ENCODE data around the gene LGALSL. TPM values are rescaled to one million over a fixed set of nuclear protein-coding genes. Genes with fewer than 3 reads are reported as not detected.

LGALSL gene
- total RNA-seq (under 1 TPM in 1 of 2 experiments, not detected in 1; 0.29 TPM), polyA plus RNA-seq (under 1 TPM; 0.26 to 0.63 TPM)

GRCh38 chr2:64453770-64454385 lies at the start of gene LGALSL:
Gene LGALSL (plus strand): TSS chr2:64454162. CDS start chr2:64454546, 384 bp downstream.
- H3K27me3 ChIP-seq (ENCODE audit: insufficient read depth, low read length) = no peaks in the 10 kb centered on the region
- ChIA-PET CTCF (ENCODE audit: partially characterized antibody) (no interaction called here), POLR2A (ENCODE audit: partially characterized antibody) (no interaction called here)
- peaks cover 0 to 1% of the 10 kb centered on the region in 2 donors for H3K36me3 Mint-ChIP-seq
- H3K4me3 Mint-ChIP-seq = peak within 1 kb of the TSS; percentile 88 to 95 (median 94)
- peak in 4 of 5 donors; percentile 1 to 47 (median 6) for DNase-seq
- peaks cover 9% of the 10 kb centered on the region for H3K4me1 ChIP-seq (ENCODE audit: insufficient read depth, low read length)
- no peaks in the 10 kb centered on the region for H3K9me3 ChIP-seq (ENCODE audit: control insufficient read depth in 1 of 2, low read length in 2 of 2)
- no peaks in the 10 kb centered on the region for H3K36me3 ChIP-seq (ENCODE audit: insufficient read depth, low read length)
- intact Hi-C loops (cut with micrococcal nuclease) = no loop called here
- H3K27ac ChIP-seq (ENCODE audit: low read depth, low read length) = no peak within 1 kb of the TSS
- H3K4me3 ChIP-seq (ENCODE audit: low read length in 2 of 2) = peak within 1 kb of the TSS in 1 of 2 donors; percentile 38
- peaks cover 4 to 13% (median 5%) of the 10 kb centered on the region in 4 donors for H3K4me1 Mint-ChIP-seq
- H3K27ac Mint-ChIP-seq = peak within 1 kb of the TSS; percentile 17 to 88 (median 57)
- peaks cover 0 to 5% of the 10 kb centered on the region in 2 donors for H3K27me3 Mint-ChIP-seq
- no peaks in the 10 kb centered on the region for H3K9me3 Mint-ChIP-seq

GRCh38 chr2:64404743-64405142 lies 49.2 kb upstream of the LGALSL start:
- Mint-ChIP-seq H3K36me3 (no peaks in the 10 kb centered on the region), H3K9me3 (peaks cover 0 to 2% (median 0%) of the 10 kb centered on the region in 8 donors), H3K4me1 (no peaks in the 10 kb centered on the region), H3K27me3 (peaks cover 0 to 2% of the 10 kb centered on the region in 2 donors), H3K4me3 (no peak overlapping the region), H3K27ac (no peak overlapping the region)
- no peak for DNase-seq
- intact Hi-C loops (cut with micrococcal nuclease) = no loop called here
- ChIA-PET POLR2A (ENCODE audit: partially characterized antibody) (no interaction called here), CTCF (ENCODE audit: partially characterized antibody) (no interaction called here)
- Histone ChIP-seq H3K4me1 (ENCODE audit: insufficient read depth, low read length) (no peaks in the 10 kb centered on the region), H3K4me3 (ENCODE audit: low read length in 2 of 2) (no peak overlapping the region), H3K9me3 (ENCODE audit: control insufficient read depth in 1 of 2, low read length in 2 of 2) (no peaks in the 10 kb centered on the region), H3K27me3 (ENCODE audit: insufficient read depth, low read length) (no peaks in the 10 kb centered on the region), H3K27ac (ENCODE audit: low read depth, low read length) (no peak overlapping the region), H3K36me3 (ENCODE audit: insufficient read depth, low read length) (no peaks in the 10 kb centered on the region)

DNA sequence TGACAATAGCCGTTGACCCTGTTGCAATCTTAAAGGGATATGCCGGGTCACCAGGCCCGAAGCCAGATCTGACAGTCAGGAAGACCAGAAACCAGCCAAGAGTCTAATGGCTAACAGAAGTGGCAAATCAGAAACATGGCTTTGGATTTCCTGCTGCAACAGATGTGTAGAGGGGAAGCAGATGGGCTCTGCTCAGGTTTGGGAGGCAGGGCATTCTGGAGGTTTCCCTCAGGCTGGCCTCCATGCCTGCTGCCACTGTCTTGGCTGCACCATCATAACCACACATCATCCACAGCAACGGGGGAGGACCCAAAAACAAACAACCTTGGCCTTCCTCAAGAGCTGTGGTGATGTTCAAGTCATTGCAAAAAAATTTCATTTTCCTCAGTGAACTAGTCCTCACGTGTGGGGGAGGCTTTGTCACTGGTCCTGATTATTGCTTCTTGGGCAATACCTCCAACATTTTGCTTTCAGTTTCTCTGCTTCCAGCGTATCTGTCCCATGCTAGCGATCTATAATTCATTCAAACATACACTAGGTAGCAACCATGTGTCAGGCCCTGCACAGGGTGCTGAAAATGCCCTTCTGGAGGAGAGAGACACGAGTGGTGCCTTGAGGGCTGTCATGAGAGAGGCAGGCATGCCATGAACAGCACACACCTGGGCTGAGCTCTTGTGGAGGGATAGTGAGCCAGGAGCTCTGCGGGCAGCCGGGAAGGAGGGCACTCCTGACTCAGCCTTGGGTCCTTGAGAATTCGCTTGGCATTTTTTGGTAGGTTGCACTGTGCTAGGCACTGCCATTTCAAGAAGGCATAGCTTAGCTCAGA lies 48.2 kb upstream of the LGALSL start:
- H3K4me3 ChIP-seq (ENCODE audit: low read length in 2 of 2) = no peak overlapping the region
- H3K27ac Mint-ChIP-seq = no peak overlapping the region
- H3K36me3 ChIP-seq (ENCODE audit: insufficient read depth, low read length) = no peaks in the 10 kb centered on the region
- no peaks in the 10 kb centered on the region for H3K4me1 ChIP-seq (ENCODE audit: insufficient read depth, low read length)
- no peak for DNase-seq
- no peak overlapping the region for H3K4me3 Mint-ChIP-seq
- H3K36me3 Mint-ChIP-seq = no peaks in the 10 kb centered on the region
- no peak overlapping the region for H3K27ac ChIP-seq (ENCODE audit: low read depth, low read length)
- H3K27me3 Mint-ChIP-seq = peaks cover 0 to 2% of the 10 kb centered on the region in 2 donors
- H3K4me1 Mint-ChIP-seq = no peaks in the 10 kb centered on the region
- intact Hi-C loops (cut with micrococcal nuclease) = no loop called here
- POLR2A ChIA-PET (ENCODE audit: partially characterized antibody) = no interaction called here
- H3K9me3 ChIP-seq (ENCODE audit: control insufficient read depth in 1 of 2, low read length in 2 of 2) = no peaks in the 10 kb centered on the region
- H3K9me3 Mint-ChIP-seq = peaks cover 0 to 2% (median 0%) of the 10 kb centered on the region in 8 donors
- CTCF ChIA-PET (ENCODE audit: partially characterized antibody) = no interaction called here
- no peaks in the 10 kb centered on the region for H3K27me3 ChIP-seq (ENCODE audit: insufficient read depth, low read length)

DNA sequence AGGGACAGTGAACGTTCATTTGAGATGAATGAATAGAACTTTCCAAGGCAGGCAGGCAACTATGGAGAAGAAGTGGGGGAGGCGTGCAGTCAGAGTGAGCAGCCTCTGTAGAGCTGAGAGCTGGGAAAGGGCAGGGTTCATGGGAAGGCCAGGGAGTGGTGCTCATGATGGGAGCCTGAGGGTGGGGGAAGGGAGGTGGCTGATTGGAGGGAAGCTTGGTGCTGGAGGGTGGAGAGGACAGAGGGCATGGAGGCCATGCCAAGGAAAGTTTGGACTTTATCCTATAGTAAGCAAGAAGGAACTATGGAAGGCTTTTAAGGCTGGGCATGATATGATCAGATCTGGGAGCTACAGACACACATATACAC lies 47.6 kb upstream of the LGALSL start:
- Histone ChIP-seq H3K9me3 (ENCODE audit: control insufficient read depth in 1 of 2, low read length in 2 of 2) (no peaks in the 10 kb centered on the region), H3K4me3 (ENCODE audit: low read length in 2 of 2) (no peak overlapping the region), H3K36me3 (ENCODE audit: insufficient read depth, low read length) (no peaks in the 10 kb centered on the region), H3K4me1 (ENCODE audit: insufficient read depth, low read length) (no peaks in the 10 kb centered on the region), H3K27ac (ENCODE audit: low read depth, low read length) (no peak overlapping the region), H3K27me3 (ENCODE audit: insufficient read depth, low read length) (no peaks in the 10 kb centered on the region)
- H3K27me3 Mint-ChIP-seq = peaks cover 0 to 2% of the 10 kb centered on the region in 2 donors
- intact Hi-C loops (cut with micrococcal nuclease) = no loop called here
- no peak for DNase-seq
- peaks cover 0 to 2% (median 0%) of the 10 kb centered on the region in 8 donors for H3K9me3 Mint-ChIP-seq
- H3K4me1 Mint-ChIP-seq = no peaks in the 10 kb centered on the region
- H3K36me3 Mint-ChIP-seq = no peaks in the 10 kb centered on the region
- CTCF ChIA-PET (ENCODE audit: partially characterized antibody) = no interaction called here
- POLR2A ChIA-PET (ENCODE audit: partially characterized antibody) = no interaction called here
- H3K4me3 Mint-ChIP-seq = no peak overlapping the region
- H3K27ac Mint-ChIP-seq = no peak overlapping the region

DNA sequence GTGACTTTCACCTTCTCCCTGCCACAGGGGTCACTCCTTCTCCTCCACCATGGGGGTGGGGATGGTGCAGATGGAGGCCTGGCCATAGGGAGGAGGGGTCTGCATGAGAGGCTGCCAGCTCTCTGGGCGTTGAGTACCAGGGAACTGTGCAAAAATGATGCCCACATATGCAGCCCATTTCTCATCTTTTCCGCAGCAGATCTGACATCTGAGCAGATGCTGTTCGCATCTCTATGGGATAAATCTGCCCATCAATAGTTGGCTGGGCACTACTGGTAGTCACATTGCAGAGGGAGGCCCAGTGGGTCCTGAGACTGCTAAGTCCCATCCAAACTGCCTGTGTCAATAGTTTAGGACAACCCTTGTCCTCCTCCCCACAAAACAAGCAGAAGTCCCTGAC lies 45.9 kb upstream of the LGALSL start:
- H3K36me3 ChIP-seq (ENCODE audit: insufficient read depth, low read length) = no peaks in the 10 kb centered on the region
- Mint-ChIP-seq H3K9me3 (peaks cover 0 to 2% (median 0%) of the 10 kb centered on the region in 8 donors), H3K36me3 (no peaks in the 10 kb centered on the region), H3K27me3 (peaks cover 0 to 2% of the 10 kb centered on the region in 2 donors), H3K4me1 (no peaks in the 10 kb centered on the region), H3K4me3 (no peak overlapping the region), H3K27ac (no peak overlapping the region)
- intact Hi-C loops (cut with micrococcal nuclease) = no loop called here
- no peak for DNase-seq
- no peaks in the 10 kb centered on the region for H3K9me3 ChIP-seq (ENCODE audit: control insufficient read depth in 1 of 2, low read length in 2 of 2)
- POLR2A ChIA-PET (ENCODE audit: partially characterized antibody) = no interaction called here
- no peaks in the 10 kb centered on the region for H3K4me1 ChIP-seq (ENCODE audit: insufficient read depth, low read length)
- H3K27me3 ChIP-seq (ENCODE audit: insufficient read depth, low read length) = no peaks in the 10 kb centered on the region
- H3K4me3 ChIP-seq (ENCODE audit: low read length in 2 of 2) = no peak overlapping the region
- CTCF ChIA-PET (ENCODE audit: partially characterized antibody) = no interaction called here
- H3K27ac ChIP-seq (ENCODE audit: low read depth, low read length) = no peak overlapping the region

DNA sequence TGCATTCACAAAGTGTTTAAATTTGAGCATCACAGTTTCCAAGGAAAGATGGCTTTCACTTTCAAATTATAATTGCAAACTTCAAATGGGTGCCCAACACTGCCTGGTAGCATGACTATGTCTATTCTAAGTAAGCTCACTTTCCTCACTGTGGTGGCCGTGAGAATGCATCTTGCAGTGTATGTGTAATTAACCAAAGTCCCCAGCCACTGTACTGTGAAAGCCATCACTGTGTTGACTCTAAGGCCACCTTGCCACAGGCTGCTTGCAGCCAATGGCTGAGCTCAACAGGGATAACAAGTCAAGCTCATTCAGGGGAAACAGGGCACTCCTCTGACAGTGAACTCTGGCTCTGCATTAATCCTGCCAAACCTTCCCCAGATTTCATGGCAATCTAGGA lies 43.3 kb upstream of the LGALSL start:
- Histone ChIP-seq H3K9me3 (ENCODE audit: control insufficient read depth in 1 of 2, low read length in 2 of 2) (no peaks in the 10 kb centered on the region), H3K4me1 (ENCODE audit: insufficient read depth, low read length) (no peaks in the 10 kb centered on the region), H3K4me3 (ENCODE audit: low read length in 2 of 2) (no peak overlapping the region), H3K36me3 (ENCODE audit: insufficient read depth, low read length) (no peaks in the 10 kb centered on the region), H3K27ac (ENCODE audit: low read depth, low read length) (no peak overlapping the region), H3K27me3 (ENCODE audit: insufficient read depth, low read length) (no peaks in the 10 kb centered on the region)
- ChIA-PET CTCF (ENCODE audit: partially characterized antibody) (no interaction called here), POLR2A (ENCODE audit: partially characterized antibody) (no interaction called here)
- Mint-ChIP-seq H3K4me1 (no peaks in the 10 kb centered on the region), H3K4me3 (no peak overlapping the region), H3K27me3 (peaks cover 0 to 2% of the 10 kb centered on the region in 2 donors), H3K36me3 (no peaks in the 10 kb centered on the region), H3K9me3 (peaks cover 0 to 2% (median 0%) of the 10 kb centered on the region in 8 donors), H3K27ac (no peak overlapping the region)
- no peak for DNase-seq
- intact Hi-C loops (cut with micrococcal nuclease) = no loop called here

GRCh38 chr2:64412671-64413070 lies 41.3 kb upstream of the LGALSL start:
- H3K4me1 Mint-ChIP-seq = no peaks in the 10 kb centered on the region
- H3K36me3 Mint-ChIP-seq = no peaks in the 10 kb centered on the region
- H3K4me3 ChIP-seq (ENCODE audit: low read length in 2 of 2) = no peak overlapping the region
- H3K4me3 Mint-ChIP-seq = no peak overlapping the region
- no peak overlapping the region for H3K27ac Mint-ChIP-seq
- no peaks in the 10 kb centered on the region for H3K9me3 ChIP-seq (ENCODE audit: control insufficient read depth in 1 of 2, low read length in 2 of 2)
- H3K27ac ChIP-seq (ENCODE audit: low read depth, low read length) = no peak overlapping the region
- H3K4me1 ChIP-seq (ENCODE audit: insufficient read depth, low read length) = no peaks in the 10 kb centered on the region
- intact Hi-C loops (cut with micrococcal nuclease) = no loop called here
- POLR2A ChIA-PET (ENCODE audit: partially characterized antibody) = no interaction called here
- no peaks in the 10 kb centered on the region for H3K9me3 Mint-ChIP-seq
- H3K27me3 Mint-ChIP-seq = no peaks in the 10 kb centered on the region
- no peak for DNase-seq
- no peaks in the 10 kb centered on the region for H3K27me3 ChIP-seq (ENCODE audit: insufficient read depth, low read length)
- CTCF ChIA-PET (ENCODE audit: partially characterized antibody) = interaction anchor here (1.6 kb wide), 1 partner anchor 12 kb away, joined by 4 read pairs; no protein-coding TSS in a partner anchor
- H3K36me3 ChIP-seq (ENCODE audit: insufficient read depth, low read length) = no peaks in the 10 kb centered on the region
